Stomach (tissue), 9 donors: ENCODE measurements around the gene ANO1. TPM values are rescaled to one million over a fixed set of nuclear protein-coding genes. Genes with fewer than 3 reads are reported as not detected.
A peak's percentile ranks its signal among the peaks of the same experiment; 100 is the strongest.

Experiments
- DNase-seq, 2 donors: peaks; one replicate each; pipeline versions ENCODE4 v3.0.0 to v3.0.0-alpha.2; 2013 to 2019
- H3K27ac ChIP-seq, 5 donors: fragments of 200-600 bp in 4 of 5; sonication (generic) in 4 of 5; one replicate each; pipeline ENCODE4 v1.5.1; 2013 to 2019; ENCODE audit warnings: mild to moderate bottlenecking in 1 of 5, moderate library complexity in 1 of 5
- H3K27me3 ChIP-seq, 3 donors: fragments of 200-600 bp; sonication (generic); one replicate each; pipeline ENCODE4 v1.5.1; 2017 to 2019; ENCODE audit warnings: mixed run types in 1 of 3
- H3K36me3 ChIP-seq, 4 donors: fragments of 200-600 bp; sonication (generic); 1 replicate in 3 of 4; 2 replicates in 1 of 4; pipeline ENCODE4 v1.5.1; 2016 to 2019
- H3K4me1 ChIP-seq, 4 donors: fragments of 200-600 bp; sonication (generic); one replicate each; pipeline ENCODE4 v1.5.1; 2016 to 2019
- H3K4me3 ChIP-seq, 4 donors: fragments of 200-600 bp; sonication (generic) in 3 of 4; one replicate each; pipeline ENCODE4 v1.5.1; 2016 to 2019; ENCODE audit warnings: mild to moderate bottlenecking in 1 of 4
- H3K9me3 ChIP-seq, 4 donors: fragments of 200-600 bp; sonication (generic); one replicate each; pipeline ENCODE4 v1.5.1; 2016 to 2019
- EP300 ChIP-seq: sonication (generic); formaldehyde crosslinking; IDR thresholded peaks from one replicate; pipeline ENCODE4 v1.6.1; 2017; ENCODE audit warnings: antibody characterized with exemption
- POLR2A ChIP-seq, 4 donors: fragments of 450-650 bp; IDR thresholded peaks; one replicate each; pipeline ENCODE4 v1.6.1; 2016; ENCODE audit warnings: antibody characterized with exemption in 4 of 4, control low read depth in 2 of 4, mild to moderate bottlenecking in 1 of 4, moderate library complexity in 1 of 4
- POLR2AphosphoS5 ChIP-seq, 3 donors: sonication (generic); formaldehyde crosslinking; IDR thresholded peaks; one replicate each; pipeline ENCODE4 v1.6.1; 2016; ENCODE audit warnings: antibody characterized with exemption in 3 of 3
- WGBS, 5 donors: extraction: QIAGEN DNeasy Blood & Tissue Kit in 3 of 5; methylation state at CpG; one replicate each; pipeline versions ENCODE4 v1.1.5 to v1.1.7; 2013 to 2018; 5-methylcytosine and 5-hydroxymethylcytosine counted together
- intact Hi-C: fragments of 100-400 bp; cut with DNase I; formaldehyde crosslinking; loops from one replicate; pipeline ENCODE4 v1.15.1; 2023; ENCODE audit warnings: low total_unique reads
- polyA plus RNA-seq, 3 donors: library from polyadenylated mRNA; stranded (reverse); fragments of 200-250 nt; gene quantifications; one replicate each; pipeline ENCODE4 v1.2.3, GENCODE V29; 2013
- total RNA-seq, 5 donors: library from RNA; depleted of rRNA; stranded (reverse); fragments of >200 nt; gene quantifications; one replicate each; pipeline versions ENCODE4 v1.1.0 to v1.2.3, GENCODE V29; 2014 to 2016
- TF ChIP-seq, protein P1 (sequence below), 7 experiments: fragments of 450-650 bp in 4 of 7; fragments of 200-600 bp in 3 of 7; sonication (generic) in 3 of 7; IDR thresholded peaks; one replicate each; pipeline ENCODE4 v1.5.1; 2016 to 2019; ENCODE audit warnings: antibody characterized with exemption in 7 of 7, control low read depth in 2 of 7, mild to moderate bottlenecking in 1 of 7
- donor health status: healthy with polysubstance abuse.
- donor health status: Bipolar disorder and iron deficiency.
- donor health status: healthy.

Gene ANO1
- total and polyA plus RNA-seq, 8 donors, result 1.8 to 69.6 (median 12.9) TPM

DNA sequence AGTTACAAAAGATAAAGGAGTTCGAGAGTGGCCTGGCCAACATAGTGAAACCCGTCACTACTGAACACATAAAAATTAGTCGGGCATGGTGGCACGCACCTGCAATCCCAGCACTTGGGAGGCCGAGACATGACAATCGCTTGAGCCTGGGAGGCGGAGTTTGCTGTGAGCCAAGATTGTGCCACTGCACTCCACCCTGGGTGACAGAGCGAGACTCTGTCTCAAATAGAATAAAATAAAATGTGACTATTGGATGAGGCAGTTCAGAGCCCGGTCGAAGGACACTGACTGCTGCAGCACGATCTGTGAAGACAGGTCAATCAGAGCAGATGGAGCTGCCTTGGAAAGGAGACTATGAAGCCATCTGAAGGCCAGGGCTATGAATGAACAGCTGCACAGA is 37.7 kb upstream of the ANO1 start:
- H3K36me3 ChIP-seq, result no peaks in the 10 kb centered on the region
- H3K9me3 ChIP-seq, result peaks cover 12 to 55% (median 51%) of the 10 kb centered on the region in 4 donors
- H3K27me3 ChIP-seq, result peaks cover 0 to 18% (median 0%) of the 10 kb centered on the region in 3 donors
- TF ChIP-seq POLR2AphosphoS5 (IDR thresholded peaks at IDR 0.05) (no peak), EP300 (no peak), POLR2A (IDR thresholded peaks at IDR 0.05) (no peak)
- TF ChIP-seq, protein P1, sequence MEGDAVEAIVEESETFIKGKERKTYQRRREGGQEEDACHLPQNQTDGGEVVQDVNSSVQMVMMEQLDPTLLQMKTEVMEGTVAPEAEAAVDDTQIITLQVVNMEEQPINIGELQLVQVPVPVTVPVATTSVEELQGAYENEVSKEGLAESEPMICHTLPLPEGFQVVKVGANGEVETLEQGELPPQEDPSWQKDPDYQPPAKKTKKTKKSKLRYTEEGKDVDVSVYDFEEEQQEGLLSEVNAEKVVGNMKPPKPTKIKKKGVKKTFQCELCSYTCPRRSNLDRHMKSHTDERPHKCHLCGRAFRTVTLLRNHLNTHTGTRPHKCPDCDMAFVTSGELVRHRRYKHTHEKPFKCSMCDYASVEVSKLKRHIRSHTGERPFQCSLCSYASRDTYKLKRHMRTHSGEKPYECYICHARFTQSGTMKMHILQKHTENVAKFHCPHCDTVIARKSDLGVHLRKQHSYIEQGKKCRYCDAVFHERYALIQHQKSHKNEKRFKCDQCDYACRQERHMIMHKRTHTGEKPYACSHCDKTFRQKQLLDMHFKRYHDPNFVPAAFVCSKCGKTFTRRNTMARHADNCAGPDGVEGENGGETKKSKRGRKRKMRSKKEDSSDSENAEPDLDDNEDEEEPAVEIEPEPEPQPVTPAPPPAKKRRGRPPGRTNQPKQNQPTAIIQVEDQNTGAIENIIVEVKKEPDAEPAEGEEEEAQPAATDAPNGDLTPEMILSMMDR (IDR thresholded peaks at IDR 0.05), result no peak
- no peaks in the 10 kb centered on the region for H3K4me1 ChIP-seq
- intact Hi-C loops, result no loop called here
- H3K4me3 ChIP-seq, result no peak overlapping the region
- peak in 1 of 2 donors; percentile 20 for DNase-seq
- WGBS, 5 donors, result 90 to 97% (median 95%) methylated on average over 11 of the region's 11 CpGs
- no peak overlapping the region for H3K27ac ChIP-seq

DNA sequence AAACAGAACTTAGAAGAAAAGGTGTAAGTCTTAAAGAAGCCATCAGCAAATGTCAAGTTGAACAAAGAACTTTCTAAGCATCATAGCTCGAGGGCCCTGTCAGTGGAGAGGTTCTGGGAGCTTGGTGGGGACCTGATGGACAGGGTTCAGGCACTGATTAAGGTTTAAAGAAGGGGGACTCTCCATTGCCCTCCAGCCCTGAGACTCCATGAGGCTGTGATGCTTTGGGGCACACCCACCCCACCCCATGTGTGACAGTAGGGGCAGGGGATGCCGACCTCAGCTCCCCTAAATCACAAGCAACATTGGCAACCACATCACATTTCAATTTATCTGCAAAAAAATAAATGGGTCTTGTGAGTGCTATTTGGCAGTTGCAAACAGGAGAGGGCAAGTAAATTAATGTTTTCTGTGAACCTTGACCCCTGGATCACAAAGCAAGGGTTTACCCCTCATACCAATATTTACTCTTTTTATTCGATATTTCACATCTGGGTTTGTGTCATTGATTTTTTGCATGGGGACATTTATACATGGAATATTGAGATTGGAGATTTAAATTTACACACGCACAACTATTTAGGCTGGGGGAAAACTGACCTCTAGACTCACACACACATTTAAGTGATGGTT is 37.1 kb upstream of the ANO1 start:
- H3K36me3 ChIP-seq, result no peaks in the 10 kb centered on the region
- H3K4me1 ChIP-seq, result no peaks in the 10 kb centered on the region
- no peak for TF ChIP-seq POLR2AphosphoS5 (IDR thresholded peaks at IDR 0.05)
- H3K27me3 ChIP-seq, result peaks cover 0 to 15% (median 0%) of the 10 kb centered on the region in 3 donors
- 72 to 88% (median 78%) methylated on average over 4 of the region's 4 CpGs for WGBS, 5 donors
- peak in 1 of 2 donors; percentile 7 for DNase-seq
- no peak overlapping the region for H3K27ac ChIP-seq
- intact Hi-C loops, result no loop called here
- H3K4me3 ChIP-seq, result no peak overlapping the region
- peaks cover 12 to 55% (median 51%) of the 10 kb centered on the region in 4 donors for H3K9me3 ChIP-seq

DNA sequence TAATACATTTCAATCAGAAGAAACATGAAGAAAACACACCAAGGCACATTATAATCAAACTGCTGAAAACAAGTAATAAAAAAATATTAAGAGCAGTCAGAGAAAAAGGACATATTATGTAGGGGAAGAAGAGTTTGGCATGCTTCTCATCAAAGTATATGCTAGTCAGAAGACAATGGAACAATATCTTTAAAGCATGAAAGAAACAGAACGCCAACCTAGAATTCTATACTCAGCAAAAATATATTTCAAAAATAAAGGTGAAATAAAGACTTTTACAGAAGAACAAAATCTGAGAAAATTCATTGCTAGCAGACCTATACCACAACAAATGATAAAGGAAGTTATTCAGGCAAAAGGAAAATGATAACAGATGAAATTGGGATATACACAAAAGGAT is 34.6 kb upstream of the ANO1 start:
- intact Hi-C loops, result no loop called here
- H3K4me1 ChIP-seq, result peaks cover 0 to 5% (median 0%) of the 10 kb centered on the region in 4 donors
- 84 to 95% (median 90%) methylated on average over 1 of the region's 1 CpG for WGBS, 5 donors
- H3K9me3 ChIP-seq, result peaks cover 12 to 43% (median 37%) of the 10 kb centered on the region in 4 donors
- no peak overlapping the region for H3K27ac ChIP-seq
- TF ChIP-seq POLR2AphosphoS5 (IDR thresholded peaks at IDR 0.05) (no peak), EP300 (no peak), POLR2A (IDR thresholded peaks at IDR 0.05) (no peak)
- TF ChIP-seq, protein P1 (IDR thresholded peaks at IDR 0.05), result no peak
- DNase-seq, result no peak
- no peak overlapping the region for H3K4me3 ChIP-seq
- H3K27me3 ChIP-seq, result peaks cover 0 to 14% (median 0%) of the 10 kb centered on the region in 3 donors
- no peaks in the 10 kb centered on the region for H3K36me3 ChIP-seq

DNA sequence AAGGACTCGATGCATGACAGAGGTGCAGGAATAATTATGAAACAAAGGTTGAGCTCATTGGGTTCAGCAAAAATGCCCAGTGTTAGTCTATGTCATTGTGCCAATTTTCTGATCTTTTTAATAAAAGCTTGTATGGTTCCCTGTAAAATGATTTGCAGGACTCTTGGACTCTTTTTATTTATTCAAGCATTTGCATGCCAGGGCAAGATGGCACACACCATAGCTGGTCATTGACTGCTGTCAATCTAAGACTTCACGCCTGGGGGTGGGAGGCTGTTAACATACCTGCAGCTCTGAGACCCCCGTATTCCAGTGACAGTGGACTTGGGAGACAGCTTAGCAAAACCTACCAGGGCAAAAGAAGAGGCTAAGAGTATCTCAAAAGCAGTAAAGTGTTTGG is 32.0 kb upstream of the ANO1 start:
- DNase-seq, result no peak

More for the DNA sequence above, 32.0 kb upstream of the ANO1 start:
- peaks cover 0 to 9% (median 0%) of the 10 kb centered on the region in 4 donors for H3K4me1 ChIP-seq
- TF ChIP-seq POLR2A (IDR thresholded peaks at IDR 0.05) (no peak), POLR2AphosphoS5 (IDR thresholded peaks at IDR 0.05) (no peak)
- TF ChIP-seq, protein P1 (IDR thresholded peaks at IDR 0.05), result no peak
- peaks cover 0 to 30% (median 5%) of the 10 kb centered on the region in 3 donors for H3K27me3 ChIP-seq
- intact Hi-C loops, result no loop called here
- WGBS, 5 donors, result 56 to 90% (median 86%) methylated on average over 3 of the region's 3 CpGs
- H3K36me3 ChIP-seq, result no peaks in the 10 kb centered on the region
- H3K4me3 ChIP-seq, result no peak overlapping the region
- no peak overlapping the region for H3K27ac ChIP-seq
- peaks cover 12 to 29% (median 26%) of the 10 kb centered on the region in 4 donors for H3K9me3 ChIP-seq
